GM23248 (cell line): Measurements from ENCODE around the gene ERCC1.

Experiments used
- EZH2 ChIP-seq: fragments of 200-600 bp; sonication (generic); IDR thresholded peaks from 2 replicates; pipeline ENCODE4 v1.6.1; 2018; ENCODE audit warnings: antibody characterized with exemption, mild to moderate bottlenecking; ENCODE audit not compliant: insufficient read depth, poor library complexity, severe bottlenecking
- EZH2phosphoT487 ChIP-seq: fragments of 200-600 bp; sonication (generic); IDR thresholded peaks from 2 replicates; pipeline ENCODE4 v1.6.1; 2018; ENCODE audit warnings: antibody characterized with exemption, moderate library complexity, mild to moderate bottlenecking, low read depth; ENCODE audit not compliant: insufficient read depth

DNA sequence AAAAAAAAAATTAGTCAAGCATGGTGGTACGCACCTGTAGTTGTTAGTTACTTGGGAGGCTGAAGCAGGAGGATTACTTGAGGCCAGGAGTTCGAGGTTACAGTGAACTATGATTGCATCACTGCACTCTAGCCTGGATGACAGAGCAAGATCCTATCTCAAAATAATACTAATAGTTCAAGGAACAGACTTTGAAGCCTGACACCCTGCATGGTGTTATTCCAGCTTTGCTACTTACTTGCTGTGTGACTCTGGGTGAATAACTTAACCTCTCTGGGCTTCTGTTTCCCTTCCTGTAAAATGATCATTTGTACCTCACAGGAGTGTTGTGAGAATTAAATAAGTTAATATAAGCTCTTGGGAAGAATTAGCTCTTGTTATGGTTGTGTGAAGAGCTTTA lies 40.6 kb upstream of the ERCC1 start:
- TF ChIP-seq EZH2 (no peak), EZH2phosphoT487 (no peak)
